ENCODE results near the gene PODXL2.
A peak's percentile ranks its signal among the peaks of the same experiment; 100 is the strongest.
"Not testable (repeated sequence)": the region's sequence is repeated elsewhere in the genome, so short reads cannot be mapped to it uniquely, and the experiment has no call there.

PODXL2 gene

DNA sequence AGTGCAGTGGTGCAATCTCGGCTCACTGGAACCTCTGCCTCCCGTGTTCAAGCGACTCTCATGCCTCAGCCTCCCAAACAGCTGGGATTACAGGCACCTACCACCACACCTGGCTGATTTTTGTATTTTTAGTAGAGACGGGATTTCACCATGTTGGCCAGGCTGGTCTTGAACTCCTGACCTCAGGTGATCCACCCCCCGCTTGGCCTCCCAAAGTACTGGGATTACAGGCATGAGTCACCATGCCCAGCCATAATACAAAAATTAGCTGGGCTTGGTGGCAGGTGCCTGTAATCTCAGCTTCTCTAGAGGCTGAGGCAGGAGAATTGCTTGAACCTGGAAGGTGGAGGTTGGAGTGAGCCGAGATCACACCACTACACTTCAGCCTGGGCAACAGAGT is 26.0 kb downstream of the PODXL2 start:
- not testable (repeated sequence) for DNase-seq (ENCODE audit: insufficient read length, low spot score); FAIRE-seq

DNA sequence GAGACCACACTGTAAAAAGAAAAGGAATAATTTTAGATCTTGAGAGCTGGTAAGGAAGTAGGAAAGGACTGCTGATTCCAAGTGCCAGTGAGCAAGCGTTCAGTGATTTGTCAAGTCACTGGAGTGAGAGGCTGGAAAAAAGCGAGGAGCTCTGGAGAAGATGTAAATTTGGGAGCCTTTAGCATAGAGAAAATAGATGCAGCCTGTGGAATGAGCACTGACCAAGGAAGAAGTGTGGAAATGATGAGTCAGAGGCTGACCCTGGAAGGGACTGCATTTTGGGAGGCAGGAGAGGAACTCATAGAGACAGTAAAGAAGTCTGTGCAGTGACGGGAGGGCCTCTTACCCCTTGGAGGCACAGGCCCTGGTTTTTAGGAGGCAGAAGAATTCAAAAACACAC is 26.7 kb downstream of the PODXL2 start:
- no peak for DNase-seq (ENCODE audit: insufficient read length, low spot score)
- no peak for FAIRE-seq

DNA sequence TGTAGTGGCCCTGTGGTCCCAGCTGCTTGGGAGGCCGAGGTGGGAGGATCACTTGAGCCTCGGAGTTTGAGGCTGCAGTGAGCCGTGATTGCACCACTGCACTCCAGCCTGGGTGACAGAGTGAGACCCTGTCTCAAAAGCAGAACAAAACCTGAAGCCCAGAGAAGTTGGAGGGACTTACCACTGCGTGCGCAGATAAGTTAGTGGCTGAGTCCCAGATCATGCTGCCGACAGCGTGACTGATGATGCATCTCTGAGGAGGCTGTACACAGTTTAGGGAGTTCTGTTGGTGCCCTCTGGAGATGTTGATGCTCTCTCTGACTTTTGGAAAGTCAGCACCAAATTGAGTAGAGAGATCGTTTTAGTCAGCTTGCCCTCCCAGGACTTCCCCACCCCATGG is 27.9 kb downstream of the PODXL2 start:
- FAIRE-seq (no peak), DNase-seq (ENCODE audit: insufficient read length, low spot score) (no peak)

- FAIRE-seq (no peak), DNase-seq (ENCODE audit: insufficient read length, low spot score) (no peak)
Observed at GRCh38 chr3:127658234-127658633, 29.2 kb downstream of the PODXL2 start.

DNA sequence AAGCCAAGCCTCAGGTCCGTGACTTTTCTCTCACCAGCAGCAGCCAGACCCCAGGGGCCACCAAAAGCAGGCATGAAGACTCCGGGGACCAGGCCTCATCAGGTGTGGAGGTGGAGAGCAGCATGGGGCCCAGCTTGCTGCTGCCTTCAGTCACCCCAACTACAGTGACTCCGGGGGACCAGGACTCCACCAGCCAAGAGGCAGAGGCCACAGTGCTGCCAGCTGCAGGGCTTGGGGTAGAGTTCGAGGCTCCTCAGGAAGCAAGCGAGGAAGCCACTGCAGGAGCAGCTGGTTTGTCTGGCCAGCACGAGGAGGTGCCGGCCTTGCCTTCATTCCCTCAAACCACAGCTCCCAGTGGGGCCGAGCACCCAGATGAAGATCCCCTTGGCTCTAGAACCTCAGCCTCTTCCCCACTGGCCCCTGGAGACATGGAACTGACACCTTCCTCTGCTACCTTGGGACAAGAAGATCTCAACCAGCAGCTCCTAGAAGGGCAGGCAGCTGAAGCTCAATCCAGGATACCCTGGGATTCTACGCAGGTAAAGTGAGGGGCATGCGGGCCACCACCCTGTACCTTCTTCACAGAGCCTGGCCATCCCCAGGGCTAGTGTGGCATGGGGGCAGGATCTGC is 31.8 kb downstream of the PODXL2 start:
- FAIRE-seq (no peak), DNase-seq (ENCODE audit: insufficient read length, low spot score) (no peak)

- FAIRE-seq (no peak), DNase-seq (ENCODE audit: insufficient read length, low spot score) (no peak)
Observed at GRCh38 chr3:127661600-127661999, 32.6 kb downstream of the PODXL2 start.

GRCh38 chr3:127662001-127662469 is 33.0 kb downstream of the PODXL2 start:
- no peak for DNase-seq (ENCODE audit: insufficient read length, low spot score)
- FAIRE-seq, result no peak

DNA sequence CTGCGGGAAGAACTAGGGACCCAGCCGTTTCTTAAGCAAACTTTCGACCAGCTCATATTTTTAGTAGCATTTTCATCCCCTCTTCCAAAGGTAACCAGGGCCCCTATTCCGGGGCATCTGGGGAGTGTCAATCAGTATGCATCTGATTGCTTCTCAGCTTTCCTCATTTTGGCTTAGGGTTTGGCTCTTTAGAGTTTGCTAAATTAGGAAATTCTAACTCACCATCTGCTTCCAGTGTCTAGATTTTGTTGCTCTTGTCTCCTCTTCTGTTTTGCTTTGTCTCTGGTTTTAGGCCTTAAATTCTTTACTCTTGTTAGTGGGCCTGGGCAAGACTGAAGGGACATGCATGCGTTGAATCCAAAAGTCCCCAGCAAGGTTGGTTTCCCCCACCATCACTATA is 34.2 kb downstream of the PODXL2 start:
- FAIRE-seq (no peak), DNase-seq (ENCODE audit: insufficient read length, low spot score) (no peak)

DNA sequence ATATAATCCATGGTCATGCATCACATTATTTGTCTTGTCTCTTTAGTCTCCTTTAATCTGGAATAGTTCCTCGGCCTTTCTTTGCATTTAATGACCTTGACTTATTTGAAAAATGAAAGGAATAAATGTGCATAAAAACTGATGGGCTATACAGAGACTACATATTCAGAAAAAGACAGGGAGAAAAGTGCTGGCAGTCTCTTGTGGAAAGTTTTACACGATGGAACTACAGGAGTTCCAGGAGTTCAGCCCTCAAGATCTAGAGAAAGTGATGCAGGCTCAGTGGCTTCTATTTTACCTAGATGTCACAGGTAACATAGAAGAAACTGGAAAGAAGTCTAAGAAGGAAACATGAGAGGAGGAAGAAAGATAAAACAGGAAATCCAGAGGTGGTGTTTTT is 36.2 kb downstream of the PODXL2 start:
- FAIRE-seq, result no peak
- DNase-seq (ENCODE audit: insufficient read length, low spot score), result no peak

DNA sequence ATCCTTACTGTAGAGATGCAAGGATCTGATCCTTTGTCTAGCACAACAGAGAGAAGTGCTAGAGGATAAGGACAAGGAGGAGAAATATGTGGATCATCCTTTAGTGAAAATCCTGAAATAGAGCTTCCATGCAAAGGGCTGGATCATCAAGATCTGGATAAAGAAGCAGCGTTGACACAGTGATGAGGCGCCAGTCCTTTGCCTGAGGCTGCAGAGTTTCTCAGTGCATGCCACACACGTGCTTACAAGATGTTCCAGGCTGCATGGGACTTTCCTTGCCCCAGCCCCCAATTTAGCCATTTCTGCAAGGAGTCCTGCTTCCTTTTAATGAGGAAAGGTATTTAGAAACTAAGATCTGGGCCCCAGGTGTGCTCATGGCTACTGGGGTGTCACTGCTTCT is 36.6 kb downstream of the PODXL2 start:
- FAIRE-seq (no peak), DNase-seq (ENCODE audit: insufficient read length, low spot score) (no peak)

GRCh38 chr3:127666676-127667075 is 37.7 kb downstream of the PODXL2 start:
- no peak for DNase-seq (ENCODE audit: insufficient read length, low spot score)
- no peak for FAIRE-seq

- no peak for FAIRE-seq
- DNase-seq (ENCODE audit: insufficient read length, low spot score), result no peak
Observed at GRCh38 chr3:127667119-127667681, 38.2 kb downstream of the PODXL2 start.

GRCh38 chr3:127668906-127669305 is 39.9 kb downstream of the PODXL2 start:
- DNase-seq (ENCODE audit: insufficient read length, low spot score) (no peak), FAIRE-seq (no peak)

- no peak for DNase-seq (ENCODE audit: insufficient read length, low spot score)
- FAIRE-seq, result no peak
Observed at GRCh38 chr3:127669541-127670228, 40.7 kb downstream of the PODXL2 start.

- FAIRE-seq, result no peak
- no peak for DNase-seq (ENCODE audit: insufficient read length, low spot score)
Observed at GRCh38 chr3:127670229-127670559, 41.2 kb downstream of the PODXL2 start.

DNA sequence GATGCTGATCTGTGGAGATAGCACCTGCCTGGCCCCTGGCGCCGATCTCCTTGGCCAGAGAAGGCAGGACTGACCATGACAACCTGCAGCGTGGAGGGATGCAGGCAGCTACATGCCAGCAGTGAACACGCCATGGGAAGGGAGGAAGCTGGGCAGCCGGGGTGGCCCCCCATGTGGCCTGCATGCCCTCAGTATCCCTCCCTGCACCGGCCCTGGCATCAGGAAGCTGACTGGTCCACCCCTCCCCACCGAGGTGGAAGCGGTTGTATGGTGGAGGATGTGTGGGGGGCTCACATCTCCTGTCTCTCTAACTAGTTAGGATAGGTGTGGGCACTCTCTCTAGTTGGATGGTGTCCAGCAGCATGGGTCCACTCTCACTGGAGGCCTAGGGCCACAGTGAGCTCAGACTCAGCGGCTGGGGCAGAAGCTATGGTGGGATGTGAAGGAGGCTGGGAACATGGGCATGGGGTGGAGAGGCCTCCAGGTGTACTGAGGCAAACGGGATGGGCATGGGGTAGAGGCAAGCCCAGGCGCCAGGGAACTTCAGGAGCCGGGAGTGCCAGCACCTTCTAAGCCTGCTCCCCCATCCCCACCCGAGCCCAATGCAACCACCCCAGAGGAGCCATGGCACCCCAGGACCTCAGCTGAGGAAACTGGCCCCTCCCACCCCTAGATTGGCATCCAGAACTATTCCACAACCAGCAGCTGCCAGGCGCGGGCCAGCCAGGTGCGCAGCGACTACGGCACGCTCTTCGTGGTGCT is 42.0 kb downstream of the PODXL2 start:
- DNase-seq (ENCODE audit: insufficient read length, low spot score) (no peak), FAIRE-seq (no peak)

DNA sequence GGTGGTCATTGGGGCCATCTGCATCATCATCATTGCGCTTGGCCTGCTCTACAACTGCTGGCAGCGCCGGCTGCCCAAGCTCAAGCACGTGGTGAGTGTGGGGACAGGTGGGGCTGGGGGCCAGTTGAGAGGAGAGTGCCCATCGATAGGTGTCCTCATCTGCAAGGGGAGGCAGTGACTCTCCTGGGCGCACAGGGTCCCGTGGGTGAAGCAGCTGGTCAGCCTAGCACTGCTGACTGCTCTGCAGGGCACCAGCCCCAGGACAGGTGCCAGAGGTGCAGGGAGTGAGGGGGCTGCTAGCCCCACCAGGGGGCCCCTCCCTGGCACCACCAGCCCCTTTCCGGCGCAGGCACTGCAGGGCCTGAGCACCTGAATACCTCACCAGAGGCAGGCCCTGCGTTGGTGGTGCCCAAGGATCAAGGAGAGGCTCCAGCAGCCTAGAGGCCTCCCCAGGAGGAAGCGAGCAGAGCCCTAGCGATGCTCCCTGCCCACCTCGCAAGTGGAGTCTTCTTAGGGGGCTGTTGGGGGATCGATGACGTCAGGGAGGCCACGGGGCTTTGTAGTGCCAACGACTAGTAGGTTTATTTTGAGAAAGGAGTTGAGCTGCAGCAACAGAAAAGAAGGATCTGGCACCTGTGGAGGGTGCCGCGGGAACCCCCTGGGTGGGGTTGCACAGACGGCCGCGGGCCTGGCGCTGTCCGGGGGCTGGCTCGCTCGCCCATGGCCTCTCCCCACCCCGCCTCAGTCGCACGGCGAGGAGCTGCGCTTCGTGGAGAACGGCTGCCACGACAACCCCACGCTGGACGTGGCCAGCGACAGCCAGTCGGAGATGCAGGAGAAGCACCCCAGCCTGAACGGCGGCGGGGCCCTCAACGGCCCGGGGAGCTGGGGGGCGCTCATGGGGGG is 42.8 kb downstream of the PODXL2 start:
- DNase-seq (ENCODE audit: insufficient read length, low spot score) (peak; percentile 60), FAIRE-seq (peak; percentile 40)

DNA sequence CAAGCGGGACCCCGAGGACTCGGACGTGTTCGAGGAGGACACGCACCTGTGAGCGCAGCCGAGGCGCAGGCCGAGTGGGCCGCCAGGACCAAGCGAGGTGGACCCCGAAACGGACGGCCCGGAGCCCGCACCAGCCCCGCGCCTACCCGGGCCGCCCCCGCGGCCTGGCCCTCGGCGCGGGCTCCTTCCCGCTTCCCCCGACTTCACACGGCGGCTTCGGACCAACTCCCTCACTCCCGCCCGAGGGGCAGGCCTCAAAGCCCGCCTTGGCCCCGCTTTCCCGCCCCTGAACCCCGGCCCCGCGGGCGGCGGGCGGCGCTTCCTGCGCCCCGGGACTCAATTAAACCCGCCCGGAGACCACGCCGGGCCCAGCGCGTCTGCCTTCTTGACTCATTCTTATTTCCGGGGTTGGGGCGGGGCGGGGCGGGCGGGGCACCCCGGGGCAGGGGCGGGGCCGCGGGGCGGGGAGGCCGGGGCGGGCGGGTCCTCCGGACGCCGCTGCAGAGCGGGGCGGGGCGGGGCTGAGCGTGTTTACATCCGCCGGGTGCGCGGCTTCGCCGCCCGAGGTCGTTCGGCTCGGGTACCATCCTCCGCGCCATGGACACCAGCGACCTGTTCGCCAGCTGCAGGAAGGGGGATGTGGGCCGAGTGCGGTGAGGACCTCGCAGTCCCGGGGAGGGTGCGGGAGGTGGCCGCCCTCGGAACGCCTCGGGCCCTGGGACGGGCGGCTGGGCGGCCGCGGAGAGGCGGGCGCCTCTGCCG is 43.6 kb downstream of the PODXL2 start, which contains the start of gene ABTB1:
TSS of gene ABTB1 (plus strand) at position 524 of the 762 bp plus-strand sequence. CDS start at position 598, 74 bp downstream.
- FAIRE-seq (peak; percentile 51), DNase-seq (ENCODE audit: insufficient read length, low spot score) (peak; percentile 96)

- DNase-seq (ENCODE audit: insufficient read length, low spot score), result peak; percentile 58
- no peak for FAIRE-seq
Observed at GRCh38 chr3:127673191-127674100, 44.5 kb downstream of the PODXL2 start.

Measured in GM19239 (cell line).